GM13976 (cell line): ENCODE data around the gene SWI5.

Source experiments
- DNase-seq: peaks from one replicate; pipeline ENCODE4 v3.0.0; 2012; ENCODE audit warnings: low spot score
- in situ Hi-C: fragments of 300-500 bp; cut with MboI; formaldehyde crosslinking; loops from one replicate; pipeline ENCODE4 v1.12.0; 2022; ENCODE audit warnings: low sequenced_read_pairs, mixed read lengths, inconsistent platforms; ENCODE audit not compliant: unreplicated experiment
- TF ChIP-seq, protein P1 (sequence below): IDR thresholded peaks from 2 replicates; pipeline ENCODE4 v1.5.1; 2012; ENCODE audit warnings: borderline replicate concordance, mild to moderate bottlenecking; ENCODE audit not compliant: insufficient read depth; ENCODE audit errors: extremely low read depth, missing control alignments, control extremely low read depth

The SWI5 gene

DNA sequence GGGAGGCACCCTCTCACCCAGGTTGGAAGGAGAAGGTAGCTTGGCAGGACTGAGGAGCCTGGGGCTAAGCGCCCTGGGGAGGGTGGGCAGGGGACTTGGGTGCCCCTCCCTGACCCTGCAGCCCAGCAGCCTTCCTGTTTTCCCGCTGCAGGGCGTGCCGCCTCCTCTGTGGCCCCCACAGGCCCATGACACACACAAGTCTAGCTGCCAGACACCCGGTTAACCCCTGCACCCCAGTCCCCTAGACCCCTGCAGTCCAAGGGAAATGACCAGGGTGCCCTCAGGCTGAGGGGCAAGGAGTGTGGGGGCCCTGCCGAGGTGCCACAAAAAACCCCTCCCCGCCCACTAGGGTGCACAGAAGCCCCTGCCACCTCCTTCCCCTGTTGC, 33.3 kb upstream of the SWI5 start:
- TF ChIP-seq, protein P1, sequence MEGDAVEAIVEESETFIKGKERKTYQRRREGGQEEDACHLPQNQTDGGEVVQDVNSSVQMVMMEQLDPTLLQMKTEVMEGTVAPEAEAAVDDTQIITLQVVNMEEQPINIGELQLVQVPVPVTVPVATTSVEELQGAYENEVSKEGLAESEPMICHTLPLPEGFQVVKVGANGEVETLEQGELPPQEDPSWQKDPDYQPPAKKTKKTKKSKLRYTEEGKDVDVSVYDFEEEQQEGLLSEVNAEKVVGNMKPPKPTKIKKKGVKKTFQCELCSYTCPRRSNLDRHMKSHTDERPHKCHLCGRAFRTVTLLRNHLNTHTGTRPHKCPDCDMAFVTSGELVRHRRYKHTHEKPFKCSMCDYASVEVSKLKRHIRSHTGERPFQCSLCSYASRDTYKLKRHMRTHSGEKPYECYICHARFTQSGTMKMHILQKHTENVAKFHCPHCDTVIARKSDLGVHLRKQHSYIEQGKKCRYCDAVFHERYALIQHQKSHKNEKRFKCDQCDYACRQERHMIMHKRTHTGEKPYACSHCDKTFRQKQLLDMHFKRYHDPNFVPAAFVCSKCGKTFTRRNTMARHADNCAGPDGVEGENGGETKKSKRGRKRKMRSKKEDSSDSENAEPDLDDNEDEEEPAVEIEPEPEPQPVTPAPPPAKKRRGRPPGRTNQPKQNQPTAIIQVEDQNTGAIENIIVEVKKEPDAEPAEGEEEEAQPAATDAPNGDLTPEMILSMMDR: no peak
- in situ Hi-C loops: no loop called here
- DNase-seq: no peak

DNA sequence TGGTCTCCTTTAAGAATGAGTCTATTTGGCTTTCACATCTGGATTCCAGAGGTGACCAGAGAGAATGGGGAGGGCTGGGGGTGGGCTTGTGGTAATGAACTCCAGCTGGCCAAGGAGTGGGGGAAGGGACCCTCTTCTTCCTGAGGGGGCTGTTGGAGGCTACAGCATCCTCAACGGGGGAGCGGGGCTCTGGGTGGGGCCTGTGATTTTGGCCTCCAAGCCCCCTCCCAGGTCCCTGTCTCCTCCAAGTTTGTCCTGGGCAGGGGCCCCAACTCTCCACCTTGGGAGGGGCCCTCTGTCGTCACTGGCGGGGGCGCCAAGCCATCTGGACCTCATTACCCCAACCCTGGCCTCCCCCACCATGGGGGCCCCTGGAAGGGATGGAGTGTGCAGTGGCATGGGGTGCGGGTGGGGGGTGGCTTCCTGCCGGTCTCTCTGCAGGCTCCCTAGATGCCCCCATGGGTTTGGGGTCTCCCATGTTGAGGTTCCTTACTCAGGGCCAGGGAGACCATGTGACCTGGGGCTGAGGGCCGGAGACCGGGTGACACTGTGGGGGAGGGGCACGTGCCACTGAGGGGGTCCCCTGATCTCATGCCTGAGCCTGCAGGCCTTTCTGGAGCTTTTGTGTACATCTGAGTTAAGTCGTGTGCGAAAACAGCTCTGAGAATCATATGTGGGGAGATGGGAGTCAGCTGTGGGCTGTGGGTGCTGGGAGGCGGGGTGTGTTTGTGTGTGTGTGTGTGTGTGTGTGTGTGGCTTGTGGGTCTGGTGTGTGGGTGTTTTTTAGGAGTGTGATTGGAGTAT, 32.7 kb upstream of the SWI5 start:
- DNase-seq: peak; percentile 41
- TF ChIP-seq, protein P1: no peak
- in situ Hi-C loops: no loop called here

DNA sequence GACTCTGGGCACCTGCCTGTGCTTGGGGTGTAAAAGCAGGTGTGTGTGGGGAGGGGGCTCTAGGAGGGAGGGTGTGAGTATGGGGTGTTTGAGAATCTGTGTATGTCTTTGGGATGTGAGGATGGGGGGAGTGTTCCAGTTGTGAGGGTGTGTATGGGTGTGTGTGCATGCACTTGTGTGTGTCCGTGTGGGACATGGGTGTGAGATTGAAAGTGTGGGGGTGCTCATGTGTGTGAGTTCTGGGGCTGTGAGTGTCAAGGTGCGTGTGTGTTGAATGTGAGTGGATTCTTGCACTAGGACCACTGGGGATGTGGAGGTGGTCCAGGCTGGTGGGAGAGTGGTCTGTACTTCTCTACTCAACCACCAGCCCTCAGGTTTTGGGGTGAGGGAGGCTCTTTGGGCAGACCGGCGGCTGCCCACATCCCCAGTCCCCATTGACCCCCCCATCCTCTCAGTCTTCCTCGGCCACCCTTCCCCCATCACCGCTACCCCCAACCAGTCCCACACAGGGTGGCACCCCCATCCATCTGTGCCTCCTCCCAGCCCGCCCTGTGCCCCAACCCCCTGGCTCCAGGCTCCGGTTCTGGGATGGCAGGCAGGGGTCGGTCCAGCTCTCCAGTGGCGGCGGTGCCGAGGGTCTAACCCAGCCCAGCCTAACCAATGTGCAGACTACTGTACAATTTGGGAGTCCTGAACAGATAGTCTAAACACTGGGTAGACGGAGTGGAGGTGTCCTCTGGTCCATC, 31.8 kb upstream of the SWI5 start:
- peak; percentile 41 for DNase-seq
- in situ Hi-C loops: no loop called here
- TF ChIP-seq, protein P1: no peak

DNA sequence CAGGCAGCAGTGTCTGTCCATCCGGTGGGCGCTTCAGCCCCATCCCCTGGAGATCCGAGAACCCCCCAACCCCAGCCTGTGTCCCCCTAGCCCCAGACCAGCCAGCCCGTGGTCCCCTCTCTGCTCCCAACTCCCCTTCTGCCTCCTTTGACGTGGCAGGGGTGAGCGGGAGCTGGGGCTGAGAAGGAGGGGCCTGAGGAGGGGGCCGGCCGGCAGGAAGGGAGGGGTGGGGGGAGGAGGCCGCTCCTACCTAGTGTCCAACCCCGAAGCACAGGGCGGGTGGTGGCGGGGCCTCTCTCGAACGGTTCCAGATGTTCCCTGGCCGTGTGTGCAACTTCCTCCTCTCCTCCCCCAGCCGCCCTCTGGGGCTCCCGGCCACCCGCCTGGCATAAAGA, 31.2 kb upstream of the SWI5 start:
- in situ Hi-C loops: no loop called here
- TF ChIP-seq, protein P1: no peak
- peak; percentile 56 for DNase-seq

DNA sequence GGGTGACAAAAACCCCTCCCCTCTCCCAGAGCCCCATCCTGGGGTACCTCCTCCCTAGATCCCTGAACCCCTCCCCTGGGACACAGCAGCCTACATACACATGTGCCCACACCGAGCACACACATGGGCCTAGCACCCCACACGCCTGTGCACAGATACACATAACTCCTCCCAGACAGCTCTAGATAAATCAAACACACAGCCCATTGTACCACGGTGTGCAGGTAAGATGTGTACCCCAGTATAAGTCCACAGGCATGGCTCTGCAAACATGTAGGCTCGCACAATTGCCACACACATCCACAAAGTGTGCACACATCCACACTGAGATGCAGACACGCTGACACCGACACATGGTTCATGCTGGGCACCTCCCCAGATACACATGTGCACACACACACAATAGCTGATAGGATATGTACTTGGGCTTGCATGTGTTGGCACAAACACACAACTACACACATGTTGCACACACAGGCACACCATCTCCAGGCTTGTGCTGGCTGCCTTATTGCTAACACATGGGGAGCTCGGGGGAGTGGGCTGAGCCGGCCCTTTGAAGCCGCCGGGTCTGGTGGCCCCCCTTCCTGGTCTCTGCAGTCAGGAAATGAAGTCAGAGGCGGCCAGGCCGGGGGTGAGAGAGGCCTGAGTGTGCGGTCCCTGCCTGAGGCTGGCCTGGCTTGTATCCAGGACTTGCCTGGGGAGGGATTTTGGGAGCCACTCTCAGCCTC, 30.5 kb upstream of the SWI5 start:
- no peak for DNase-seq
- in situ Hi-C loops: no loop called here
- TF ChIP-seq, protein P1: no peak

DNA sequence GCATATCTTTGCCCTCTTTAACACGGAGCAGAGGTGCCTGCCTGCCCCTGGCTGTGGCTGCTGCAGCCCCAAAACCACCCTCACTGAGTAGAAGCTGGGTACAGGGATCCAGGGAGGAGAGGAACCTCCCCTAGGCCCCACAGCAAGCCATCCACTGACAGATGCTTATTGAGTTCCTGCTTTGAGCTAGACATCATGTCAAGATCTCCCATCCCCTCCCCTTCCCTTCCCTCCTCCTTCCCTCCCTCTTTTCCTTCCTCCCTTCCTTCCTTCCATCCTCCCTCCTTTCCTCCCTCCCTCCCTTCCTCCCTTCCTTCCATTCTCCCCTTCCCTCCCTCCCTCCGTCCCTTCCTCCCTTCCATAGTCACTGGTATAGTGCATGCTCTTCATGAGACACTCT, 29.6 kb upstream of the SWI5 start:
- in situ Hi-C loops: no loop called here
- TF ChIP-seq, protein P1: no peak
- no peak for DNase-seq
